Suprapubic skin (tissue), 4 donors: ENCODE results near the gene FAM177B. TPM values are rescaled to one million over a fixed set of nuclear protein-coding genes. Genes with fewer than 3 reads are reported as not detected.

Experiments
- DNase-seq, 2 donors: peaks; one replicate each; pipeline ENCODE4 v3.0.0-alpha.2; 2019; ENCODE audit warnings: low spot score in 2 of 2
- H3K27ac ChIP-seq: fragments of 200-600 bp; sonication (generic); one replicate; pipeline ENCODE4 v1.5.1; 2019
- H3K27me3 ChIP-seq: fragments of 200-600 bp; sonication (generic); one replicate; pipeline ENCODE4 v1.5.1; 2019
- H3K36me3 ChIP-seq: fragments of 200-600 bp; sonication (generic); one replicate; pipeline ENCODE4 v1.5.1; 2019
- H3K4me1 ChIP-seq: fragments of 200-600 bp; sonication (generic); one replicate; pipeline ENCODE4 v1.5.1; 2019
- H3K4me3 ChIP-seq: fragments of 200-600 bp; sonication (generic); one replicate; pipeline ENCODE4 v1.5.1; 2019; ENCODE audit warnings: mild to moderate bottlenecking
- H3K9me3 ChIP-seq: fragments of 200-600 bp; sonication (generic); one replicate; pipeline ENCODE4 v1.5.1; 2019
- EP300 ChIP-seq: sonication (generic); formaldehyde crosslinking; IDR thresholded peaks from one replicate; pipeline ENCODE4 v1.6.1; 2017; ENCODE audit warnings: antibody characterized with exemption
- POLR2A ChIP-seq, 2 donors: fragments of 450-650 bp; IDR thresholded peaks; one replicate each; pipeline ENCODE4 v1.6.1; 2017; ENCODE audit warnings: antibody characterized with exemption in 2 of 2, mild to moderate bottlenecking in 2 of 2, moderate library complexity in 2 of 2
- POLR2AphosphoS5 ChIP-seq, 3 donors: sonication (generic); formaldehyde crosslinking; IDR thresholded peaks; one replicate each; pipeline ENCODE4 v1.6.1; 2017; ENCODE audit warnings: antibody characterized with exemption in 3 of 3
- WGBS: methylation state at CpG from one replicate; pipeline ENCODE4 v1.1.5; 2018; 5-methylcytosine and 5-hydroxymethylcytosine counted together
- total RNA-seq, 4 donors: library from RNA; depleted of rRNA; stranded (reverse); fragments of >200 nt; gene quantifications; one replicate each; pipeline ENCODE4 v1.1.0, GENCODE V29; 2016
- TF ChIP-seq, protein P1 (sequence below), 2 donors: fragments of 200-600 bp in 1 of 2; fragments of 450-650 bp in 1 of 2; sonication (generic) in 1 of 2; IDR thresholded peaks; one replicate each; pipeline ENCODE4 v1.5.1; 2016 to 2019; ENCODE audit warnings: antibody characterized with exemption in 2 of 2, mild to moderate bottlenecking in 1 of 2, moderate library complexity in 1 of 2

FAM177B gene
- total RNA-seq = 1 to 10 TPM in 1 of 4 donors, not detected in 3; 2.0 TPM

DNA sequence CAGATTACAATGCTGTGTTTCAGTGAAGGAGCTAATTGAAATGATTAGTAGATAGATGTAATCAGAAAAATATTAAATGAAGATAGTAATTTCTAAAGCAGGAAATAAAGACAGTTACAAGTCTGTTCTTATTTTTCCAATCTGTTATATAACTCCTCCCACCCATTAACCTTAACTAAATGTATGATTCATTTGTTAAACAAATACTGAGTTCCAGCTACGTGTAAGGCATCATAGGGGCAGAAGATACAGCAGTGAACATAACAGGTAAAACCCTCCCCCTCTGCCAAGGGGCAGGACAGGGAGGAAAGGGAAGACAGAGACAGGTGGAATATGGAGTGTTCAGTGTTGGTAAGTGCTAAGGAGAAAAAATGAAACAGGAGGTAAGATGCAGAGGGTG lies at the start of gene FAM177B:
Gene FAM177B (plus strand): TSS at position 231 of the 400 bp plus-strand sequence. CDS start 9,344 bp downstream, outside the sequence.
- WGBS = 60% methylated on average over 1 of the region's 1 CpG
- Histone ChIP-seq H3K9me3 (no peaks in the 10 kb centered on the region), H3K27me3 (no peaks in the 10 kb centered on the region), H3K4me1 (peaks cover 5% of the 10 kb centered on the region), H3K36me3 (peaks cover 43% of the 10 kb centered on the region), H3K27ac (no peak within 1 kb of the TSS), H3K4me3 (no peak within 1 kb of the TSS)
- TF ChIP-seq POLR2AphosphoS5 (IDR thresholded peaks at IDR 0.05) (no peak), POLR2A (IDR thresholded peaks at IDR 0.05) (no peak), EP300 (no peak)
- TF ChIP-seq, protein P1, sequence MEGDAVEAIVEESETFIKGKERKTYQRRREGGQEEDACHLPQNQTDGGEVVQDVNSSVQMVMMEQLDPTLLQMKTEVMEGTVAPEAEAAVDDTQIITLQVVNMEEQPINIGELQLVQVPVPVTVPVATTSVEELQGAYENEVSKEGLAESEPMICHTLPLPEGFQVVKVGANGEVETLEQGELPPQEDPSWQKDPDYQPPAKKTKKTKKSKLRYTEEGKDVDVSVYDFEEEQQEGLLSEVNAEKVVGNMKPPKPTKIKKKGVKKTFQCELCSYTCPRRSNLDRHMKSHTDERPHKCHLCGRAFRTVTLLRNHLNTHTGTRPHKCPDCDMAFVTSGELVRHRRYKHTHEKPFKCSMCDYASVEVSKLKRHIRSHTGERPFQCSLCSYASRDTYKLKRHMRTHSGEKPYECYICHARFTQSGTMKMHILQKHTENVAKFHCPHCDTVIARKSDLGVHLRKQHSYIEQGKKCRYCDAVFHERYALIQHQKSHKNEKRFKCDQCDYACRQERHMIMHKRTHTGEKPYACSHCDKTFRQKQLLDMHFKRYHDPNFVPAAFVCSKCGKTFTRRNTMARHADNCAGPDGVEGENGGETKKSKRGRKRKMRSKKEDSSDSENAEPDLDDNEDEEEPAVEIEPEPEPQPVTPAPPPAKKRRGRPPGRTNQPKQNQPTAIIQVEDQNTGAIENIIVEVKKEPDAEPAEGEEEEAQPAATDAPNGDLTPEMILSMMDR (IDR thresholded peaks at IDR 0.05) = no peak
- no peak for DNase-seq

DNA sequence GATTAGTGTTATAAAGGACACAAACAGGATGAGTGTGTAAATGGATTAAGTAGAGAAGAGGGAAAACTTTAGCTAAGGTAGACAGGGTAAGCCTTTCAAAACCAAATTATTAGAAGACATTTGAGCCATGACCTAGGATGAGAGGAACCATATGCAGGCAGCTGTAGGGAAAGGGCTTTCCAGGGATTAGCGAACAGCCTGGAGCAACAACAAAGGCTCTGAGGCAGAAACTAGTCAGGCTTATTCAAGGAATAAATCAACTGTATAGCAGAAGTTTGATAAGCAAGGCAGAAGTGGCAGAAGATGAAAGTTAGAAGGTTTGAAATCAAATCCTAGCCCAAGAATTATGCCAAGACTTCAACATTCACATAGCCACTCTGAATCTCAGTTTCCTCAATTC lies 46.0 kb upstream of the FAM177B start:
- Histone ChIP-seq H3K36me3 (peaks cover 23% of the 10 kb centered on the region), H3K4me1 (no peaks in the 10 kb centered on the region), H3K4me3 (no peak overlapping the region), H3K27ac (no peak overlapping the region), H3K27me3 (no peaks in the 10 kb centered on the region), H3K9me3 (no peaks in the 10 kb centered on the region)
- no peak for DNase-seq
- WGBS = 85% methylated on average over 1 of the region's 1 CpG
- TF ChIP-seq, protein P1 (IDR thresholded peaks at IDR 0.05) = no peak
- no peak for TF ChIP-seq EP300
- TF ChIP-seq POLR2A (IDR thresholded peaks at IDR 0.05) = no peak
- no peak for TF ChIP-seq POLR2AphosphoS5 (IDR thresholded peaks at IDR 0.05)

DNA sequence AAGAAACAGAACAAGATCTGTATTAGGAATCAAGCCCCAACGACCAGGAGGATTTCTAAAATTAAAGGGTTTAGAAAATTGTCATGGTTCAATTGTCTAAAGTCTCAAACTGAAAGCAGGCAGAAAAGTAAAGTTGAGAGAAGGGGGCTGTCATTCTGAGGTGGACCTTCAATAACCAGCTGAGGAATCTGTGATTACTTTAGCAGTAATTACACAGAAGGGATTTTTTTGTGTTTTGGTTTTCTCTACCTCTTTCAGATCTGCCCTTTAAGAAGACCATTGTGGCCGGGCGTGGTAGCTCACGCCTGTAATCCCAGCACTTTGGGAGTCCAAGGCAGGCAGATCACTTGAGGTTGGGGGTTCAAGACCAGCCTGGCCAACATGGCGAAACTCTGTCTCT lies 42.1 kb upstream of the FAM177B start:
- no peak overlapping the region for H3K4me3 ChIP-seq
- no peaks in the 10 kb centered on the region for H3K9me3 ChIP-seq
- no peak for DNase-seq
- H3K36me3 ChIP-seq = peaks cover 19% of the 10 kb centered on the region
- no peak overlapping the region for H3K27ac ChIP-seq
- TF ChIP-seq, protein P1 (IDR thresholded peaks at IDR 0.05) = no peak
- TF ChIP-seq POLR2AphosphoS5 (IDR thresholded peaks at IDR 0.05) (no peak), EP300 (no peak), POLR2A (IDR thresholded peaks at IDR 0.05) (no peak)
- H3K27me3 ChIP-seq = no peaks in the 10 kb centered on the region
- no peaks in the 10 kb centered on the region for H3K4me1 ChIP-seq
- WGBS = 85% methylated on average over 5 of the region's 5 CpGs

DNA sequence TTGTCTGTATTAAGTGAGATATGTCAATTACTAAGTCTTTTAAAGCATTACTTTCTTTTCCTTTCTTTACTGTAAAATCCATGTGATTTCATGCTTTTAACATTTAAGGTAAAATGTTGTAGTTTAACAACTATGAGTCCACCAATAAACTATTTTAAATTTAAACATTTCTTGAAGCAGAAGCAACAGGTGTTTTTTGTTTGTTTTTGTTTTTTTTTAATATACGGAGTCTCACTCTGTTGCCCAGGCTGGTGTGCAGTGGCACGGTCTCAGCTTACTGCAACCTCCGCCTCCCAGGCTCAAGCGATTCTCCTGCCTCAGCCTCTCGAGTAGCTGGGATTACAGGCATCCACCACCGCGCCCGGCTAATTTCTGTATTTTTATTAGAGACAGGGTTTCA lies 40.3 kb upstream of the FAM177B start:
- H3K9me3 ChIP-seq = no peaks in the 10 kb centered on the region
- H3K27ac ChIP-seq = no peak overlapping the region
- no peaks in the 10 kb centered on the region for H3K4me1 ChIP-seq
- TF ChIP-seq EP300 = no peak
- TF ChIP-seq POLR2AphosphoS5 (IDR thresholded peaks at IDR 0.05) = no peak
- TF ChIP-seq, protein P1 (IDR thresholded peaks at IDR 0.05) = no peak
- no peak for TF ChIP-seq POLR2A (IDR thresholded peaks at IDR 0.05)
- H3K27me3 ChIP-seq = no peaks in the 10 kb centered on the region
- H3K4me3 ChIP-seq = no peak overlapping the region
- DNase-seq = no peak
- H3K36me3 ChIP-seq = peaks cover 32% of the 10 kb centered on the region
- 95% methylated on average over 8 of the region's 8 CpGs for WGBS

DNA sequence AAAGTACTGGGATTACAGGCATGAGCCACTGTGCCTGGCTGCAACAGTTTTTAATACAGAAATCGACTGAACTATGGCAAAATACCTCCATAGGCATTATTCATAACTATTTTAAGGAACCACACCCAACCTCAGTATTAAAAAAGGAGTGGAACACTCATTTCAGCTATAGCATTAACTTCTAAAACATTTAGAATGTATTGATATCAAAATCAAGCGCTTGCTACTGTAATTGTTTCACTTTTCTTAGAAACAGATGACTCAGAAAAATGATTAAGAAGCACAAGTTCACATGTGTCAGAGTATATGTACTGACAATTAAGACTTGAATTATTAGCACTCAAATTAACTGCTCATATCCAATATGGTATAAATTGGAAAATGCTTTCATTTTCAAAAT lies 39.8 kb upstream of the FAM177B start:
- H3K27me3 ChIP-seq = no peaks in the 10 kb centered on the region
- no peaks in the 10 kb centered on the region for H3K9me3 ChIP-seq
- H3K4me1 ChIP-seq = no peaks in the 10 kb centered on the region
- no peak for TF ChIP-seq POLR2AphosphoS5 (IDR thresholded peaks at IDR 0.05)
- TF ChIP-seq EP300 = no peak
- TF ChIP-seq, protein P1 (IDR thresholded peaks at IDR 0.05) = no peak
- no peak for TF ChIP-seq POLR2A (IDR thresholded peaks at IDR 0.05)
- H3K36me3 ChIP-seq = peaks cover 36% of the 10 kb centered on the region
- WGBS = 76% methylated on average over 2 of the region's 2 CpGs
- no peak overlapping the region for H3K4me3 ChIP-seq
- no peak overlapping the region for H3K27ac ChIP-seq
- no peak for DNase-seq
